Measurements from ENCODE around the gene TRIM2. TPM values are rescaled to one million over a fixed set of nuclear protein-coding genes. Genes with fewer than 3 reads are reported as not detected.

TRIM2 gene
- total and polyA plus RNA-seq, 8 donors = 49.6 to 88.2 (median 77.7) TPM

- no peak for DNase-seq
- intact Hi-C loops (cut with DNase I) = no loop called here
- TF ChIP-seq, protein P1, sequence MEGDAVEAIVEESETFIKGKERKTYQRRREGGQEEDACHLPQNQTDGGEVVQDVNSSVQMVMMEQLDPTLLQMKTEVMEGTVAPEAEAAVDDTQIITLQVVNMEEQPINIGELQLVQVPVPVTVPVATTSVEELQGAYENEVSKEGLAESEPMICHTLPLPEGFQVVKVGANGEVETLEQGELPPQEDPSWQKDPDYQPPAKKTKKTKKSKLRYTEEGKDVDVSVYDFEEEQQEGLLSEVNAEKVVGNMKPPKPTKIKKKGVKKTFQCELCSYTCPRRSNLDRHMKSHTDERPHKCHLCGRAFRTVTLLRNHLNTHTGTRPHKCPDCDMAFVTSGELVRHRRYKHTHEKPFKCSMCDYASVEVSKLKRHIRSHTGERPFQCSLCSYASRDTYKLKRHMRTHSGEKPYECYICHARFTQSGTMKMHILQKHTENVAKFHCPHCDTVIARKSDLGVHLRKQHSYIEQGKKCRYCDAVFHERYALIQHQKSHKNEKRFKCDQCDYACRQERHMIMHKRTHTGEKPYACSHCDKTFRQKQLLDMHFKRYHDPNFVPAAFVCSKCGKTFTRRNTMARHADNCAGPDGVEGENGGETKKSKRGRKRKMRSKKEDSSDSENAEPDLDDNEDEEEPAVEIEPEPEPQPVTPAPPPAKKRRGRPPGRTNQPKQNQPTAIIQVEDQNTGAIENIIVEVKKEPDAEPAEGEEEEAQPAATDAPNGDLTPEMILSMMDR (IDR thresholded peaks at IDR 0.05) = no peak
- H3K4me3 ChIP-seq = no peak overlapping the region
- no peak overlapping the region for H3K27ac ChIP-seq
- H3K9me3 ChIP-seq = peaks cover 0 to 10% of the 10 kb centered on the region in 2 donors
- no peaks in the 10 kb centered on the region for H3K27me3 ChIP-seq
- ATAC-seq = no peak
- H3K4me1 ChIP-seq = no peaks in the 10 kb centered on the region
- no peaks in the 10 kb centered on the region for H3K36me3 ChIP-seq
Measured at GRCh38 chr4:153371701-153372234, 167.5 kb downstream of the TRIM2 start.

DNA sequence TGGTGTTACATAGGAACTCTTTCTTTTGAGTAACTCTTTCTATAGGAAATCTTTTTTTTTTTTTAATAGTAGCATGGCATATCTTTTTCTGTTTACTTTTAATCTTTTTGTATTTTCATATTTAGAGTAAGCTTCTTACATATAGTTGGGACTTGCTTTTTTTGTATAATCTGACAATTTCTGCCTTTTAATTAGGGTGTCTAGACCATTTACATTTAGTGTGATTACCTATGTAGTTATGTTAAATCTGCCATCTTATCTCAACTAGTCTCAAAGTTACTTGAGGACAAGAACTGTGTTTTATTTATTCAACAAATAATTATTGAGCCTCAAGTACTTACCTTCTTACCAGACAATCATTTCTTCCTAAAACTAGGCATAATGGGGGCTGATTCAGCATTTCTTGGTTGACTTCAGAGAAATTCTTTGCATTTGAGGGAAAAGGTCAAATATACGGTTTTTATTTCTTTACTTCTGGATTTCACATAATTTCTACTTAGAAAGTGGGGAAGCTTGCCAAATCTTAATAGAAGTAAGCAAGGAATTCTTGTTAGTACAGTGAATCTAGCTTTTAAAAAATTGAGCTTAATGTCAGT lies 168.8 kb downstream of the TRIM2 start:
- H3K36me3 ChIP-seq = no peaks in the 10 kb centered on the region
- ATAC-seq (no peak), DNase-seq (no peak)
- no peak overlapping the region for H3K27ac ChIP-seq
- no peak overlapping the region for H3K4me3 ChIP-seq
- TF ChIP-seq, protein P1 (IDR thresholded peaks at IDR 0.05) = no peak
- H3K4me1 ChIP-seq = no peaks in the 10 kb centered on the region
- H3K27me3 ChIP-seq = no peaks in the 10 kb centered on the region
- intact Hi-C loops (cut with DNase I) = no loop called here
- H3K9me3 ChIP-seq = peaks cover 0 to 10% of the 10 kb centered on the region in 2 donors

- intact Hi-C loops (cut with DNase I) = no loop called here
- no peak overlapping the region for H3K27ac ChIP-seq
- no peaks in the 10 kb centered on the region for H3K4me1 ChIP-seq
- H3K36me3 ChIP-seq = no peaks in the 10 kb centered on the region
- H3K4me3 ChIP-seq = no peak overlapping the region
- DNase-seq (no peak), ATAC-seq (no peak)
- peaks cover 0 to 10% of the 10 kb centered on the region in 2 donors for H3K9me3 ChIP-seq
- H3K27me3 ChIP-seq = no peaks in the 10 kb centered on the region
- TF ChIP-seq, protein P1 (IDR thresholded peaks at IDR 0.05) = no peak
Measured at GRCh38 chr4:153374442-153374841, 170.2 kb downstream of the TRIM2 start.

DNA sequence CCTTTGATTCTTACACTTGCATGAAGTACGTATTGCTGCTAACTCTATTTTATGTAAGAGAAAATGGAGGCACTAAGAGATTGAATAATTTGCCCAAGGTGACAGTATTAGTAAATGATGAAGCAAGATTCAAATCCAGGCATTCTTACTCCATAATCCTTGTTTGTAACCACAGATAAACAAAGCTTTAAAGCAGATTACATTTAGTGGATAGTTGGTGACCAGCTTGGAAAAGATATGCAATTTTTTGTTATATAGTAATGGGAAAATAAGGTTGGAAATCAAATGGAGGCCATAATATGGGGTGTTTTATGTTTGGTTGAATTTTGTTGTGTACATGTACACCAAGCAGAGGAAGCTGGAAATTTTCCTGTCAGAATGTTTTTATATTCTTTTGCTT lies 171.1 kb downstream of the TRIM2 start:
- no peak for DNase-seq
- Histone ChIP-seq H3K27ac (no peak overlapping the region), H3K4me3 (no peak overlapping the region), H3K4me1 (no peaks in the 10 kb centered on the region), H3K27me3 (no peaks in the 10 kb centered on the region), H3K9me3 (peaks cover 0 to 10% of the 10 kb centered on the region in 2 donors), H3K36me3 (no peaks in the 10 kb centered on the region)
- TF ChIP-seq, protein P1 (IDR thresholded peaks at IDR 0.05) = no peak
- no peak for ATAC-seq
- intact Hi-C loops (cut with DNase I) = no loop called here

- DNase-seq (peak in 1 of 4 donors; percentile 17), ATAC-seq (no peak)
- intact Hi-C loops (cut with DNase I) = no loop called here
- TF ChIP-seq, protein P1 (IDR thresholded peaks at IDR 0.05) = no peak
- Histone ChIP-seq H3K27ac (no peak overlapping the region), H3K4me3 (no peak overlapping the region), H3K27me3 (no peaks in the 10 kb centered on the region), H3K36me3 (no peaks in the 10 kb centered on the region), H3K9me3 (no peaks in the 10 kb centered on the region), H3K4me1 (no peaks in the 10 kb centered on the region)
Measured at GRCh38 chr4:153383131-153383530, 178.9 kb downstream of the TRIM2 start.
